Amniotic epithelial cell (primary cell): ENCODE results near the gene AOPEP.
A peak's percentile ranks its signal among the peaks of the same experiment; 100 is the strongest.

Source experiments
- DNase-seq: peaks from one replicate; pipeline ENCODE4 v3.0.0-alpha.2; 2010; ENCODE audit warnings: low read depth

Gene AOPEP

DNA sequence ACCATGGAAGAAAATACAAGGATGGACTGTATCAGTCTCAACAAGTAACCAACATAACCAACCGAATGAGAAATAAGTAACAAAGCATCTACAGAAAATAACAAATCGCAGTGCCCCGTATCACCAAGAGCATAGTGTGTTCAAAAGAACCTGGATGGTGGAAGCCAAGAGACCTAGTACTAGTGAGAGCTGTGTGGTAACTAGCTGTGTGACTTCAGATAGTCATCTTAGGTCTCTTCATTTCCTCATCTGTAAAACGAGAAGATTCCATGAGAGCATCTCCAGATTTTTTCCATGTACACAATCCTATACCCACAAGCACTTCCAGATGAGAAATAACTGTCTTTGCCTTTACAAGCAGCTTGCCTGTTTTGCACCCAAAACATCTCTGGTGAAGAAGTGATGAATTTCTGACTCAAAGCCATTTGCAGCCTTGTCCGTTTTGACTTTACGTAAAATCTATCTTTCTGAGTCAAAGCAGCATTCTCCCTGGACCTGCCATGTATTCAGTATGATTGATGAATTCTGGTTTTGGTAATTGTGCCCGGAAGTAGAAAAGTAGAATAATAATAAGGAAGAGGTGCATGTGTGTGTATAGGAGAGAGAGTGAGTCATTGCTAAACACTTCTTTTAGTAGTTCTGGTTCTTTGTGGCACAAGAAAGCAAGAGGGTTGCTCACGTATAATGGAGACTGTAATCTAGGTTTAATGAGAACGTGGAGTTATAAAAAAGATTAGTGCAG lies 41.0 kb downstream of the AOPEP start:
- DNase-seq, result peak; percentile 75

DNA sequence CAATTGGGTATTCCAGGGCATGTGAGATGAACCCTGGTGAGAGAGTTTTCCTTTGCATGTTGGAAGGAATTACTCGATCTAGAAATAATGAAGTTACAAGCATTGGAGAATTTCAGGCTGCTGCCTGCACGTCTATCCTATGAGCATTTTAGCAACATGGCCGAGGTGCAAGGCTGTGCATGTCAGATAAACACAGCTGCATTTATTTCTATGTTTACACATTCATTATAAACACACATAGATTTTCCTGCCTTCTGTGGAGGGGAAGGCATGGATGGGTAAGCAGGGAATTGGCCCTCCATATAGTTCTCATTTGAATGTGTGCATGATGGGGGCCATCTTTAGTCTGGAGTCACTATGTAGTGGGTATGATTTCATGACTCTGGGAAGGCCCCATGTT lies 42.3 kb downstream of the AOPEP start:
- no peak for DNase-seq

- no peak for DNase-seq
Measured at GRCh38 chr9:94770334-94770733, 43.8 kb downstream of the AOPEP start.

- no peak for DNase-seq
Measured at GRCh38 chr9:94771096-94771495, 44.6 kb downstream of the AOPEP start.

- no peak for DNase-seq
Measured at GRCh38 chr9:94772144-94772543, 45.6 kb downstream of the AOPEP start.

DNA sequence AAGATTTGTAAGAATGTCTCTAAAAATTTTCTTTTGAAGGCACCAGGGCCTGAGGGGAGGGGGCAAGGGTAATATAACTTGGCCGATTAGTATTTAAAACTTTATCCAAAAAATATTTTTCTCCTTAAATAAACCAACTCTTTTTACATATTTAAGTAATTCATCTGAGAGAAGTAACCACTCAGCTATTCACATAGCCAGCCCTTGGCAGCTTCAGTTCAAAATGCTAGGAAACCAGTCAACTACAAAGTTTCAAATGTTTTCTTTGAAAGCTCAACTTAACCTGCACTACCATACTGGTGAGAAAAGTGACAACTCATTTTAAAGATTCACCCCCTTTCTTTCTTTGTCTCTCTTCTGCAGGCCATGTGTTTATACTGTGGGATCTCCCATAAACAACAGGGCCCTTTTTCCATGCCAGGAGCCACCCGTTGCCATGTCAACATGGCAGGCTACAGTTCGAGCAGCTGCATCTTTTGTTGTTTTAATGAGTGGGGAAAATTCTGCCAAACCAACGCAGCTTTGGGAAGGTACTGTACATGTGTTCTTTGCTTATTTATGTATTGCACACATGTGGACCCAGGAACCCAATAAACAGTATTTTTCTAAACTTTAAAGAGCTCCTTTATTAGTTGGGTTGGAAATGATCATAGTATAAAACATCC lies 46.3 kb downstream of the AOPEP start:
- DNase-seq, result no peak

- DNase-seq, result no peak
Measured at GRCh38 chr9:94773655-94774054, 47.2 kb downstream of the AOPEP start.

- DNase-seq, result no peak
Measured at GRCh38 chr9:94778013-94778412, 51.5 kb downstream of the AOPEP start.

DNA sequence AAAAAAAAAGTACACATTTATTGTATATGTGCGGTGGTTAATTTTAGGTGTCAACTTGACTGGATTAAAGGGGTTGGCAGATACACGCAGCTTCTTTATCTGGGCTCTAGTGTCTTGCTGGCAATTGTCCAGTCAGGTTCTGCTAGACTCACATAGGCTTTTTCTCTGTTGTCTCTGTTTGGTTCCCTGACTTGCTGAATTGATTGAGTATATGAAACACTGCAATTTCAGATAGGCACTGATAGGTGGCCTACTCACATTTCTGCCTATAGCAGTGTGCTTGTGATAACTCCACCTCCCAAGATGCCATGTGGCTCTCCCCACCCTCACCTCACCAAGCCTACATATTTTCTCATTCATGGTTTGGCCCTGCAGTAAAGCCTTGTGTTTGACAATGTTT lies 52.5 kb downstream of the AOPEP start:
- no peak for DNase-seq

DNA sequence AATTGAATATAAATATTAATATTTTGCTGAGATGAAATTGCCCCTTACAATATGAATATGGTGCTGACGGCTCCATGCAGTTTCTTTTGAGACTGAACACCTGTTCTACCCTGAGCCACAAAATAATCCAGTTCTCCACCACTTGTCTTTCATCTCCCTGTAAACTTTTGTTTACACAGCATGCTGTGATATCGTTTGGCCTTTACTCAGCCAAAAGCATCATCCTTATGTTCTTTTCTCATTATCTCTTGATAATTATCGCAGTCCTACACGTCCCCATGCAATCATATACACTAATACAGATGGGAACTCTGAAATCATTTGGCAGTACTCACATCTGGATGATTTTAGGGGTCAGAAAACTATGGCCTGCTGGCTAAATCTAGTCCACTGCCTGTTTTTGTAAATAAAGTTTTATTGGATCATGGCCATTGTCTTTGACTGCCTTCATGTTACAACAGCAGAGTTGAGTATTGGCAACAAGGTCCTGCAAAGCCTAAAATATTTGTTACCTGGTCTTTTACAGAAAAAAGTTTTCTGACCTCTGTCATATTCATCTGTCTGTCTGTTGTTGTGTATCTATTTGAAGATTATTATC lies 53.3 kb downstream of the AOPEP start:
- DNase-seq, result no peak

GRCh38 chr9:94780516-94780950 lies 54.0 kb downstream of the AOPEP start:
- no peak for DNase-seq

GRCh38 chr9:94782355-94783101 lies 56.0 kb downstream of the AOPEP start:
- DNase-seq, result peak; percentile 26

GRCh38 chr9:94783102-94783682 lies 56.7 kb downstream of the AOPEP start:
- DNase-seq, result peak; percentile 90

- no peak for DNase-seq
Measured at GRCh38 chr9:94783928-94784327, 57.4 kb downstream of the AOPEP start.

- DNase-seq, result no peak
Measured at GRCh38 chr9:94785215-94786169, 59.0 kb downstream of the AOPEP start.

GRCh38 chr9:94786586-94786985 lies 60.1 kb downstream of the AOPEP start:
- no peak for DNase-seq

DNA sequence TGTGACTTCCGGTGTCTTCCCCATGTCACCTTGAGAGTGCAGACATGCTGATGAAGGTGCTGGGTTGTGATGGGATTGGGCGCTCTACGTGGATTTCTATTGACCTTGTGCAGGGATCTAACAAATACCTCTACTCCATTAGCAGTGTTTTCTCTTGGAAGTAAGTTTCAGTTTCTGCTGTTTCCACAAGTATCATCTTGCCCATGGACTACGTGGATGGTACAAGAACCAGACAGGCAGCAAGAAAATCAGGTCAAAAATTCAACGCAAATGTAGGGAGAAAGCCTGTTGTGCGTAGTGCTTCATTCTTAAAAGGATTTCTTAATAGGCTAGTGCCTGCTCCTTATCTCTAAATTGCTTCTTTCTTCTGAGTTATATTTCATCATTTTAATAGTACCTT lies 60.8 kb downstream of the AOPEP start:
- DNase-seq, result peak; percentile 37

DNA sequence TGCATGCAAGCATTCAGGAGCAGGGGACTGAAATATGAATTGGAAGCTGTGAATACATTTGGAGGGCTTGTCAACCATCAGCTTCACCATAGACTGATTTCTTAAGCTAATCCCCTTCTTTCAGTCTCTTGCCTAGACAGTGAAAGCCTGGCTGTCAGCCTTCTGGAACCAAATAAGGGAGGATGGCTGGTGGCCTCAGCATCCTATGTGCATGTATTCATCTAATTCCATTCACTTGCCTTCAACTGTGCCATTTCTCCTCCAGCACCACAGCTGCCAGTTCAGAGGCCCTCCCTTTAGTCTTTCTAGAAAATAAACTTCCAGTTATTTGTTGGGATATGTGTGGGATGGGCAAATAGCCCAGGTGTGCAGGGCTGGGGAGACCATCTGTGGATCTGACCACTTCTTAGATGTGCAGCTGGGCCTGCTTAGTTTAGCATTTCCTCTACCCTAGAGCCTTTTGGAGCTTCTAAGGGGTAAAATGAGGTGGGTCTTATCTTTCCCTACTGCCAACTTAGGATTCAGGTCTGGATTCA lies 62.1 kb downstream of the AOPEP start:
- no peak for DNase-seq

GRCh38 chr9:94791435-94791834 lies 64.9 kb downstream of the AOPEP start:
- no peak for DNase-seq

DNA sequence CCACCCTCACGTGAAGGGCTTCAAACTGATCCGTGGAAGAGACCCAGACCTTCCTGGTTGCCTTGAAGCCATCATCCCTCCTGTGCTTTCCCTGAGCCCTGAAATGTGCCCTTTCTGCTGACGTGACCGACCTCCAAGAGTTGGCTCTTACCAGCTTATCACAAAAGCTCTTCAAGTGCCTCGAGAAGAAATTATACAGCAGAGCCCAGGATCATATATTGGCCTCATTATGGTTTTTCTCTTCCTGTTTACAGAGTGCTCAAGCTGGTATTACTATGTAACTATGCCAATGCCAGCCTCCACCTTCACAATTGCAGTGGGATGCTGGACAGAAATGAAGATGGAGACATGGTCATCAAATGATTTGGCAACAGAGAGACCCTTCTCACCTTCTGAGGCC lies 66.0 kb downstream of the AOPEP start:
- peak; percentile 67 for DNase-seq
